ENCODE measurements around the gene MIEF2.
"Not testable (repeated sequence)": the region's sequence is repeated elsewhere in the genome, so short reads cannot be mapped to it uniquely, and the experiment has no call there.

The MIEF2 gene

GRCh38 chr17:18260332-18261145 is at the start of gene MIEF2:
Gene MIEF2 (plus strand): TSS chr17:18260662. CDS start chr17:18262721, 2,059 bp downstream.
- DNase-seq (ENCODE audit: low read depth, low spot score): peak; percentile 99

DNA sequence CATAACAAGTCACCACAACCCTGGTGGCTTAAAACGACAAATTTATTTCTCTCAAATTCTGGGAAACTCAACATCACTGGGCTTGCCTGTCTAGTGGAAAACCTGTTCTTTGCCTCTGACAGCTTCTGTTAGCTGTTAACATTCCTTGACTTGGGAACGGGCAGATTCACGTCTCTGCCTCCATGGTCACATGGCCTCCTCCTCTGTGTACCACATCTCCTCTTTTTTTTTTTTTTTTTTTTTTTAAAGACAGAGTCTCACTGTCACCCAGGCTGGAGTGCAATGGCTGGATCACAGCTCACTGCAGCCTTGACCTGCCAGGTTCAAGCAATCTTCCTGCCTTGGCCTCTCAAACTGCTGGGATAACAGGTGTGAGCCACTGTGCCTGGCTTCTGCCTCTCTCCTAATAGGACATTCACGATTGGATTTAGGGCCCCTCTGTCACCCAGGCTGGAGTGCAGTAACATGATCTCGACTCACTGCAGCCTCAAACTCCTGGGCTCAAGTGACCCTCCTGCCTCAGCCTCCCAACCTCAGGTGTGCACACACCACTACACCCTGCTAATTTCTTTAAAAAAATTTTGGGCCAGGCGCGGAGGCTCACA is 46.7 kb upstream of the MIEF2 start:
- DNase-seq (ENCODE audit: low read depth, low spot score): no peak

DNA sequence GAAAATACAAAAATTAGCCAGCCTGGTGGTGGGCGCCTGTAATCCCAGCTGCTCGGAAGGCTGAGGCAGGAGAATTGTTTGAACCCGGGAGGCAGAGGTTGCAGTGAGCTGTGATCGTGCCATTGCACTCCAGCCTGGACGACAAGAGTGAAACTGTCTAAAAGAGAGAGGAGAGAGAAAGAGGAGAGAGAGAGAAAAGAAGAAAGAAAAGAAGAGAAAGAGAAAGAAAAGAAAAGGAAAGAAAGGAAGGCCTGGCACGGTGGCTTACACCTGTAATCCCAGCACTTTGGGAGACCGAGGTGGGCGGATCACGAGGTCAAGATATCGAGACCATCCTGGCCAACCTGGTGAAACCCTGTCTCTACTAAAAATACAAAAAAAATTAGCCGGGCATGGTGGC is 43.6 kb upstream of the MIEF2 start:
- DNase-seq (ENCODE audit: low read depth, low spot score): not testable (repeated sequence)

DNA sequence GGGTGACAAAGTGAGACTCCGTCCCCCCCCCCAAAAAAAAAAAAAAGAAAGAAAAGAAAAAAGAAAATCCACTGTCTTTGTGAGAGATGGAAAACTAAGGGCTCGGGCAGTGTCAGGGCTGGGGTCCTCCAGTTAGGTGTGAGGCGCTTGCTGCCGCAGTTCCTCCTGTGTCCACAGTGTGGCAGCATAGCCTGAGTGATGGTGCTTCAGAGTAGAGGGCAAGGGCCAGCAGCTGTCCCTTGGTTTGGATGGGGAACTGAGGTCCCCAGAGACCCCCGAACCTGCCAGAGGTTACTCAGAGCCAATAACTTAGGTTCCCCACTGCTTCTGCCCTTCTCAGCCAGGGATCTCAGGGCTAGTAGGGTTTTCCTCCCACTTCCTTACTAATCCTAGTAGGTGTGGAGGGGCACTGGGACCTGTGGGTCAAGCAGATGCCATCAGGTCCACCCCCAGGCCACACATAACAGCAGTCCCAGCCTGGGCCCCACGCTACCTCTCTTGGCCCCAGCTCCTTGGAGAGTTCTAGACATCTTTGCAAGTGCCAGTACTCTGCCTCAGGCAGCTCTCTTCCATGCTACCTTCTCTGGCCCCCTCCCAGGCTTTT is 42.9 kb upstream of the MIEF2 start:
- peak; percentile 87 for DNase-seq (ENCODE audit: low read depth, low spot score)

- DNase-seq (ENCODE audit: low read depth, low spot score): no peak
Measured at GRCh38 chr17:18218756-18219415, 41.6 kb upstream of the MIEF2 start.

DNA sequence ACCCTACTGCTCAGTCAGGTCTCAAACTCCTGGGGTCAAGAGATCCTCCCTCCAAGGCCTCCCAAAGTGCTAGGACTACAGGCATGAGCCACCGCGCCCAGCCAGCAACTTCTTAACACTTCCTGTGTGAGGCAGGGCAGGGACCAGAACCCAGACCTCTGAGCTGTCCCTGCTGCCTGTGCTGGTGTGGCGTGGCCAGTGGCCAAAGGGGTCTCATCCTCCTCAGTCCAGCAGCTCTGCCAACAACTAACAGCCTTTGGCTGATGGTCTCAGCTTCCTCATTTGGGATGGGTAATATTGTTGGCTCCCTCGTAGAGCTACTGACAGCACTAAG is 36.4 kb upstream of the MIEF2 start:
- DNase-seq (ENCODE audit: low read depth, low spot score): no peak

- peak; percentile 98 for DNase-seq (ENCODE audit: low read depth, low spot score)
Measured at GRCh38 chr17:18224387-18225120, 35.9 kb upstream of the MIEF2 start.

DNA sequence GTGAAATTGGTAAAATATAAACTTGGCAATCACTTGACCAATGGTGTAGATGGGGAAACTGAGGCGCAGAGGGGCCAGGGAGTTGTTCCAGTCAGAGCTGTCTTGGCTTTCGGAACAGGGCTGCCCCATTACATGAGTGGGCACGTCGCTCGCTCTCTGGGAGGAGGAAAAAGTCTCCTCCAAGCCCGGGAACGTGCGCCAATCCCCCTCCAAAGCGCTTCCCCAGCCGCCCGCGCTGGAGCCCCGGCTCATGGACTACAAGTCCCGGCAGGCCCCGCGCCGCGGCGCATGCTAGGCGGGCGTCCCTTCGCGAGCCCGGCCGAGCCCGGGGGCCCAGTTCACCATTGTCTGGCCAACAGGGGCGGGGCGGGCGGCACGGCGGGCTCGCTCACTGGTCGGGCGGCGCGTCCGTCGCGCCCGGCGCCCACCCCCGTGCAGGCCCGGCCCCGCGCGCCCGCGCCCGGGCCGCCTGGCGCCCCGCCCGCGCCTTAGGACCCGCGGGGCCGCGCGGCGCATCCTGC is 35.3 kb upstream of the MIEF2 start, which contains the start of gene LLGL1:
Gene LLGL1, plus strand, starts transcription at position 515 of the 521 bp plus-strand sequence. CDS start 48 bp downstream, outside the sequence.
- peak; percentile 96 for DNase-seq (ENCODE audit: low read depth, low spot score)

DNA sequence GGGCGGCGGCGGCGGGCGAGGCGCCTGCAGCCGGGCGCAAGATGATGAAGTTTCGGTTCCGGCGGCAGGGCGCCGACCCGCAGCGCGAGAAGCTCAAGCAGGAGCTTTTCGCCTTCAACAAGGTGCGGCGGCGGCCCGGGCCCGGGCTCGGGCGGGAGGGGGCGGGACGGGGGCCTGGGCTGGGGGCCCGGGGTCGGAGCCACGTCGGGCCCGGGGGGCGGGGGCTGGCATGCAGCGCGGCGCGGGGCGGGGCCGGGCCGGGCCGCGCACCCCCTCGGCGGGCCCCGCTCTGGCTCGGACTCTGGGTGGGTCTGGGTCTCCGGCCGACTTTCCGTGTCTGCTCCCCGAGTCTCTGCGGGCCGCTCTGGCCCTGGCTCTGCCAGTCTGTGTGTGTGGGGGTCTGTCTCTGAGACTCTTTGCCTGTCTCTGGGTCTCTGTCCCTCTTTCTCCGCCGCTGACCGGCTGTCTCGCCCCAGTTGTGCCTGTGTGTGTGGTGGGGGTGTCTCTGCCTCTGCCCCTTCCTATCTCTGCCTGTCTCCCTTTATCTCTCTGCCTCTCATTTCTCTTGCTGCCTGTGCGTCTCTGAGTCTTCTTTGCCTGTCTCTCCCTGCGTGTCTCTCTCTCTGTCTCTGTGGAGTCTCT is 34.7 kb upstream of the MIEF2 start:
- peak; percentile 27 for DNase-seq (ENCODE audit: low read depth, low spot score)

DNA sequence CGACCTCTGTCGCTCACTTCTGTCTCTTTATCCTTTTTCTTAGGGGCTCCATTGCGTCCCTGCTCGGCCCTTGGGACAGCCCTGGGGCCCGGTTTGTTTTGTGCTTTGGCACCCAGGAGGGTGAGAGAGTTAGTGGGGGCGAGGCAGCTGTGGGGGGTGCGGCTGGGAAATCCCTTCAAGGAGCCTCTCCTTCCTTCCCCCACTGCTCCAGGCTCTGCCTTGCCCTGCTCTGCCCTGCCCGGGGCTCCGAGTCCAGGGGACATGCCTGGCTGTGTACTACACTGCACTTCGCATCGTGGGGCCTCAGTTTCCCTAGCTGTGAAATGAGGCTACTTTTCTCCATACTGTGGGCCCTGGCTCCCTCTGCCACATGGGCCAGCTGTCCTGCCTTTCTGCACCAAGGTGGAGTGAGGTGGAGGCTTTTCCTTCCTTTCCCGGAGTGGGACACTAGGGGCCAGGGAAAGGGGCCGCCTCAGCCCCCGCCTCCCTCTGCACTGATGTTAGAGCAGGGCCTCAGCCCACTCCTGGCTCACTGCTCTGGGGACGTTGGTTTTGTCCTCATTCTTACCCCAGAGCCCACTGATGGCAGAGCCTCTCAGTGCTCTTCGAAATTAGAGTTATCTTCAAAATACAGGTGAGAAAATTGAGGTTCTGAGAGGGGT is 34.0 kb upstream of the MIEF2 start:
- DNase-seq (ENCODE audit: low read depth, low spot score): no peak

- DNase-seq (ENCODE audit: low read depth, low spot score): no peak
Measured at GRCh38 chr17:18227635-18228034, 32.8 kb upstream of the MIEF2 start.

GRCh38 chr17:18228176-18228682 is 32.2 kb upstream of the MIEF2 start:
- DNase-seq (ENCODE audit: low read depth, low spot score): no peak

- no peak for DNase-seq (ENCODE audit: low read depth, low spot score)
Measured at GRCh38 chr17:18229254-18229653, 31.2 kb upstream of the MIEF2 start.

GRCh38 chr17:18229771-18230170 is 30.7 kb upstream of the MIEF2 start:
- no peak for DNase-seq (ENCODE audit: low read depth, low spot score)

- DNase-seq (ENCODE audit: low read depth, low spot score): no peak
Measured at GRCh38 chr17:18230288-18231141, 29.9 kb upstream of the MIEF2 start.

DNA sequence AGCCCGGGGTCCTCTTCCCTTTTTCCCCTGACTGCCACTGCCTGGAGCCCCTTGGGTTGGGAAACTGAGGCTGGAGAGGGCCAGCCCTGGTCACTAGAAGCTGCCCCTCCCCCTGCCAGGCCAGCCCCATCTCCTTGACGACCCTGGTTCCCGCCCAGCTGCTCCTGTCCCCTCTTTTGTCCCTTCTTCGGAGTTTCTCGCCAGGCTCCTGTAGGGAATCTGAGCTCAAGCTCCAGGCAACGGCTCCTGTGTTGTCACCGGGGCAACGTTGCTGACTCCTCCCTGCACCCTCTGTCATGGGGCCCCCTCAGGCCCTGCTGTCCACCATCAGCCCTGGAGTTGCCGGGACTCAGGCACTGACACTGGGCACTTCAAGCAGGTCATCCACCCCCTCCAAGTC is 29.3 kb upstream of the MIEF2 start:
- DNase-seq (ENCODE audit: low read depth, low spot score): peak; percentile 57

- DNase-seq (ENCODE audit: low read depth, low spot score): no peak
Measured at GRCh38 chr17:18233803-18234518, 26.5 kb upstream of the MIEF2 start.

DNA sequence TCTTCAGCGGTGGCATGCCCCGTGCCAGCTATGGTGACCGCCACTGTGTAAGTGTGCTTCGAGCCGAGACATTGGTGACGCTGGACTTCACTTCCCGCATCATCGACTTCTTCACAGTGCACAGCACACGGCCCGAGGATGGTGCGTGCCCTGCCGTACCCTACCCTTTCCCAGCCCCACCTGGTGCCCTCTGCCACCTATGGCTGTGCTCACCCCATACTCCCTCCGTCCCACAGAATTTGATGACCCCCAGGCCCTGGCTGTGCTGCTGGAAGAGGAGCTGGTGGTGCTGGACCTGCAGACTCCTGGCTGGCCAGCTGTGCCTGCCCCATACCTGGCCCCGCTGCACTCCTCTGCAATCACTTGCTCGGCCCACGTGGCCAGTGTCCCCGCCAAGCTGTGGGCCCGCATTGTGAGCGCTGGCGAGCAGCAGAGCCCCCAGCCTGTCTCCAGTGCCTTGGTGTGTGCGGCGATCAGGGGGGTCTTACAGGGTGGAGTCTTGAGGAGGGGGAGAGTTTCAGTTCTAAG is 25.5 kb upstream of the MIEF2 start:
- DNase-seq (ENCODE audit: low read depth, low spot score): no peak

Measured in ELF-1 (cell line).